ENCODE data around the gene GSK3B.

GSK3B gene

DNA sequence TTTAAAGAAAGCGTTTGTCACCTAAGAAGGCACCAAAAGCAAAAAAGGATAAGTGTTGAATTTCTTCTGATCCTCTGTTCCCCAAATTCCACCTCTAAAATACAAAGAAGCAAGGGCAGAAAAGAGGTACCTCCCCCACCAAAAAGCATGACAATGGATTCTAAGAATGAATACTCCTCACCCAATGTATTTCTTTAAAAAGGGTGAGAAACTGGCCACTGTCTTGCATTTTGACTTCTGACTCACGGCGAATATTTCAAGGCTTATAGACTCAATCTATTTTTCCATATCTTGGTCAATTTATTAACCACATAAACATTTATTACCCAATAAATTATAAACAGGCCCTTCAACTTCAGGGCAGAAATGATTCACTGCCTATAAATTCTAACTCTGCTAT, 181.2 kb downstream of the GSK3B start:
- no peak overlapping the region for H3K4me3 ChIP-seq (ENCODE audit: low read depth, low read length)
- no peak for DNase-seq (ENCODE audit: low read depth)
- TF ChIP-seq, protein P1, sequence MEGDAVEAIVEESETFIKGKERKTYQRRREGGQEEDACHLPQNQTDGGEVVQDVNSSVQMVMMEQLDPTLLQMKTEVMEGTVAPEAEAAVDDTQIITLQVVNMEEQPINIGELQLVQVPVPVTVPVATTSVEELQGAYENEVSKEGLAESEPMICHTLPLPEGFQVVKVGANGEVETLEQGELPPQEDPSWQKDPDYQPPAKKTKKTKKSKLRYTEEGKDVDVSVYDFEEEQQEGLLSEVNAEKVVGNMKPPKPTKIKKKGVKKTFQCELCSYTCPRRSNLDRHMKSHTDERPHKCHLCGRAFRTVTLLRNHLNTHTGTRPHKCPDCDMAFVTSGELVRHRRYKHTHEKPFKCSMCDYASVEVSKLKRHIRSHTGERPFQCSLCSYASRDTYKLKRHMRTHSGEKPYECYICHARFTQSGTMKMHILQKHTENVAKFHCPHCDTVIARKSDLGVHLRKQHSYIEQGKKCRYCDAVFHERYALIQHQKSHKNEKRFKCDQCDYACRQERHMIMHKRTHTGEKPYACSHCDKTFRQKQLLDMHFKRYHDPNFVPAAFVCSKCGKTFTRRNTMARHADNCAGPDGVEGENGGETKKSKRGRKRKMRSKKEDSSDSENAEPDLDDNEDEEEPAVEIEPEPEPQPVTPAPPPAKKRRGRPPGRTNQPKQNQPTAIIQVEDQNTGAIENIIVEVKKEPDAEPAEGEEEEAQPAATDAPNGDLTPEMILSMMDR (IDR thresholded peaks at IDR 0.05; ENCODE audit: insufficient read depth, low read depth, low read length, missing control alignments), result no peak

DNA sequence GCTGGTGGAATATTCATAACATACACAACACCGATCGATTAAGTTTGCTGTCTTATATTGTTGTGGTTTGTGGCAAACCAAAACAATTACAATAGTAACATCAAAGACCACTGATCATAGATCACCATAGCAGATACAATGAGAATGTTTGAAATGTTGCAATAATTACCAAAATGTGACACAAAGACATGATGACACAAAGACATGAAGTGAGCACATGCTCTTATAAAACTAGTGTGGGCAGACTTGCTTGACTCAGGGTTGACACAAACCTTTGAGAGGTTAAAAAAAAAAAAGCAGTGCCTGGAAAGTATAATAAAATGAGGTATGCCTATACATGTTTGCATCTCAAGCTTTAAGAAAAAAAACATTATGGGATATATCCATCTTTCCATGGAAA, 182.0 kb downstream of the GSK3B start:
- DNase-seq (ENCODE audit: low read depth), result no peak
- TF ChIP-seq, protein P1 (IDR thresholded peaks at IDR 0.05; ENCODE audit: insufficient read depth, low read depth, low read length, missing control alignments), result no peak
- H3K4me3 ChIP-seq (ENCODE audit: low read depth, low read length), result no peak overlapping the region

GRCh38 chr3:119911748-119912147, 182.5 kb downstream of the GSK3B start:
- no peak overlapping the region for H3K4me3 ChIP-seq (ENCODE audit: low read depth, low read length)
- TF ChIP-seq, protein P1 (IDR thresholded peaks at IDR 0.05; ENCODE audit: insufficient read depth, low read depth, low read length, missing control alignments), result no peak
- DNase-seq (ENCODE audit: low read depth), result peak; percentile 13

DNA sequence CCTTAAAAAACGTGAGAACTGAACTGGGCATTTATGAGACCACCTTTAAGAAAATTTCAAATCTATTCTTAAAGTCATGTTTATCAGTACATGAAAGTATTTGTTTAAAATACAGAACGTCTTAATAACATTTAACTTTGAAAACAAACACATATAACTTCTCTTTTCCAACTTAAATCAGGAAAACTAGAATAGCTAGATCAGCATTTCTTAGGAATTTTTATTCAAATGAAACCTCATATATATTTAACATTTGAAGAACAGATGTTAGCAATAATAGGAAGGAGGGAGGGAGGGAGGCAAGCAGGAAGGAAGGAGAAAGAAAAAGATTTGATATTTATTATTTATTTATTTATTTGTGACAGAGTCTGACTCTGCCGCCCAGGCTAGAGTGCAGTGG, 192.2 kb downstream of the GSK3B start:
- TF ChIP-seq, protein P1 (IDR thresholded peaks at IDR 0.05; ENCODE audit: insufficient read depth, low read depth, low read length, missing control alignments), result no peak
- DNase-seq (ENCODE audit: low read depth), result no peak
- H3K4me3 ChIP-seq (ENCODE audit: low read depth, low read length), result no peak overlapping the region

- DNase-seq (ENCODE audit: low read depth), result no peak
- TF ChIP-seq, protein P1 (IDR thresholded peaks at IDR 0.05; ENCODE audit: insufficient read depth, low read depth, low read length, missing control alignments), result no peak
- H3K4me3 ChIP-seq (ENCODE audit: low read depth, low read length), result no peak overlapping the region
Measured at GRCh38 chr3:119901148-119901547, 193.1 kb downstream of the GSK3B start.

GRCh38 chr3:119899192-119899511, 195.1 kb downstream of the GSK3B start:
- no peak for DNase-seq (ENCODE audit: low read depth)
- H3K4me3 ChIP-seq (ENCODE audit: low read depth, low read length), result no peak overlapping the region
- TF ChIP-seq, protein P1 (IDR thresholded peaks at IDR 0.05; ENCODE audit: insufficient read depth, low read depth, low read length, missing control alignments), result no peak

DNA sequence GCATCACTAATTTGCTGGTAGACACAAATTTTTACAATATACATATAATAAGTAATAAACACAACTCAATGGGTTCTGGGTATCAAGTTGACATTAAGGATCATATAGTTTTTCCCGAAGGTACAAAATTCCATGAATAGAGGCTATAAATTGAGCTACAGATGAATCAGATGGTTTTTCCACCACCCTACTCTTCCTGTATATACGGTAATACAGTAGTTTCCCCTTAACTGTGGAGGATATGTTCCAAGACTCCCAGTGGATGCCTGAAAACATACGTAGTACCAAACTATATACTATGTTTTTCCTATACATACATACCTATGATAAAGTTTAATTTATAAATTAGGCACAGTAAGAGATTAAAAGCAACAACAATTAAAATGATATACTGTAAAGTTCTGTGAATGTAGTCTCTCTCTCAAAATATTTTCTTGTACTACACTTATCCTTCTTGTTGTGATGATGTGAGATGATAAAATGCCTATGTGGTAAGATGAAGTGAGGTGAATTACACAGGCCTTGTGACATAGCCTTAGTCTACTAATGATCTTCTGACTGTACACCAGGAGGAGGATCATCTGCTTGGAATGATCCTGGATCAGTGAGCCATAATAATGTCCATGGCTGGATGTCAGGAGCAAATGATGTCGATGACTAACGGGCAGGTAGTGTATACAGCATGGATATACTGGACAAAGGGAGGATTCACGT, 195.6 kb downstream of the GSK3B start:
- DNase-seq (ENCODE audit: low read depth), result no peak
- H3K4me3 ChIP-seq (ENCODE audit: low read depth, low read length), result no peak overlapping the region
- TF ChIP-seq, protein P1 (IDR thresholded peaks at IDR 0.05; ENCODE audit: insufficient read depth, low read depth, low read length, missing control alignments), result no peak
